HG03575 (cell line): ENCODE results near the gene PIEZO2.

Experiments
- ATAC-seq: cut with Tn5 transposase; IDR thresholded peaks from one replicate; pipeline ENCODE4 v1.9.1; 2021; ENCODE audit not compliant: unreplicated experiment, insufficient number of reproducible peaks, low FRiP score; ENCODE audit errors: extremely low read depth

Gene PIEZO2

DNA sequence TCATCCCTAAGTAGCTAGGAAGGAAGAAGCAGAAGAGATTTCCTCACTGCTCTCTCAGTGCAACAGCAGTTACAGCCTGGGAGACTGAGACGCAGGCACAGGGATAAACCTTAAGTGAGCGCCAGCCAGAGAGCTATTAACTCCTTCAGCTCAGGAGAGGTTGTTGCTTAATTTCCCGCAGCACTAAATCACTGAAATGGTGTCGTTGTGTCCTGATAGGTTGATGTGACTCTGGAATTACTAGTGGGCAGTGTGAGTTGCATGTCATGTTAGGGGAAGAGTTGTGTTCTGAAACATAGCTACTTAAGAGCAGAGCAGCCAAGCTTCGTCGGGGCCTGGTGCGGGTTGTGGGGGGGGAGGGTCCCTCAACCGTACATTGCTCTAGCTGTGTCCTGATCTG, 397.7 kb downstream of the PIEZO2 start:
- no peak for ATAC-seq

DNA sequence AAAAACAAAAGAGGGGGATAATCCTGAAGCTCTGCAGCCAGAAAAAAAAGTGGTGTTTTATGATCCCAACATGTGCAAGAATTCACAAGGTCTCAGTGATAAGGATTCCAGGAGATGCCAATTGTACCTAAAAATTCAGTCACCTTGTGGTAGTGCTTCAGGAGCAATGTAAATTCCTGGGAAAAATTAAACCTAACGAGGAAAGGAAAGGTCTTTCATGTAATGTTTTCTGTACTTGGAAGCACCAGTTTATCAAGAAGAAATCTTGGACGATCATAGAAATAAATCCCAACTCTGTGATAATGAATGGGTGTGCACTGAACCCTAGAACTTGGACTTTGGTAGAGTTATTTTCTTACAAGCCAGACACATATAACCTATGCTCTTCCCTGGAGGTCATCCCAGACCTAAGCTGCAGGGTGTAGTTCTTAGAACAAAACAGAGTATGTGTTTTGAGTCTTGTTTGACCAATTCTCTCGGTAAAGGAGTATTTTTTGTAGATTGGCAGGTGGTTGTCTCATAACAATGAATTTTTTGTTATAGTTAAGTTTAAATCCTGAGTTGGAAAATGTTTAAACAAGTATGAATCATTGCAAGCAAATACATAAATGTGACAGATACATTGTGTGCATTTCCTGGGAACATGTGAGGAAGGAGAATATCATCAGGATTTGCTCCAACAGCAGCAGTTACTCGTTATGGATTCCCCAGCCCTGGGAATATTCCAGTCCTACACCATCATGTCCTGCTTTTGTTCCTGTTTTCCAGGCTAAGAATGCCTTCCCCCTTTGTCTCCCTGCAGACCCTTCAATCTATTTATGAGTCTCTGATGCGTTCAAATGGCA, 399.0 kb downstream of the PIEZO2 start:
- no peak for ATAC-seq

DNA sequence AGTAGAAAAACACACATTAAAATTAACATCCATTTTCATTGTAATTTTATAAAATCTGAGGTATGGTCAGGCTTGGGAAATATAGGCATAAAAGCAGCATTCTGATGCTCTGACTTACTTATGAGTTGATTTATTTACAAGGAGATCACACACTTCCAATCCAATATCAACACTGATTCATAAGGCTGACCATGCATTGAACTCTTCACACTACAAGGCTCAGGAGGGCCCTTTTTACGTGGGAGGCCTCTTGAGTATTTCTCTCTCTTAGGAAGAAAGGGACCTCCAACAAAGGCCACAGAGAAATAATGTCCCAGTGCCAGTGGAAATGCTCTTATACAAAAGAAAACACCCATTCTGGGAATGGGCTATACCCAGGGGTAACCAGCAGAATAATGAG, 400.7 kb downstream of the PIEZO2 start:
- ATAC-seq, result no peak

DNA sequence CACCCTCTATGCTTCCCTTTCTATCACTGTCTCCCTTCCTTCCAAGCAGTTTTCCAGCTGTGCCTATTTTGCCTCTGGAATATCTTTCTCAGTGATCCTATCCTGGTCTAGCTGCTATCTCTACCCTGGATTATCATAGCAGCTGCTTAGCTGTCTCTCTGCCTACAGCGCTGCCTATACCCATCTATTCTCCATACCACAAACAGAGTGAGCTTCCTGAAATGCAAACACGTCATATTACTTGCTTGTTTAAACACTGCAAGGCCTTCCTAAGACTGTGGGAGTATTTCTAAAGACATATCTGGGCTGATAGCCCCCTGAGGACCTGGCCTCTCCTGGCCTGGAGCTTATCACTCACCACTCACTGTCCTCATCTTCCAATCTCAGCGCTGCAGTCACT, 403.4 kb downstream of the PIEZO2 start:
- ATAC-seq, result no peak

DNA sequence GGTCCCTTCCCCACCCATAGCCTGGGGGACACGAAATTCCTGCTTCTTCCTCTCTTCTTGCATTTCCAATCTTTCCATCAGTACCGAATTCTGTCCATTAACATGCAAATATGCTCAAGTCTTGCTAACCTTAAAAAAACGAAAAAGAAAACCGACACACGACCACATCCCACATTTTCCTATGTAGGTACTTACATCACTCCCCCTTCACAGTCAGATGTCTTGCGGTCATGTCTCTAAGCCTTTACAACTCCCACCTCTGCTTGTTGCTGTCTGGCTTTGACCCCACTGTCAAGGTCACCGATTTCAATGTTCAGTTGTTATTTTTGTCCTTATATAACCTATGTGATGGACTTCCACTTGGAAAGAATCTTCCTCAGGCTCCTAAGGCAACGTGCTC, 404.1 kb downstream of the PIEZO2 start:
- ATAC-seq, result no peak

DNA sequence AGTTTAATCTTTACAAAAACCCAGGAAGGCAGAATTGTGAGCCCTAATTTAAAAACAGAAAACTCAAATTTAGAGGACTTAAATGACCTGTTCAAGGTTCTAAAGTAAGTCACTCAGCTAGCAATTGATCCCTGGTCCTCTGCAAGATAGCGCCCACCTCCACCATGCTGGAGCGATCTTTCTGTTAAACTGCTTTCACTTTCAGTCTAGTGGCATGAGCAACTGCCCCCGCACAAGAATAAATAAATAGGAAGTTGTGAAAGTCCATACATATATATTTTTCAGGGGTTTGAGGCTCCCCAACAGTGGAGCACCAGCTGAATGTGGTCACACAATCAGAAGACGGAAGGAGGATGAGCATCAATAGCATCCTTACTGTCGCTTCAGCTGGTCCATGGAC, 405.6 kb downstream of the PIEZO2 start:
- no peak for ATAC-seq

DNA sequence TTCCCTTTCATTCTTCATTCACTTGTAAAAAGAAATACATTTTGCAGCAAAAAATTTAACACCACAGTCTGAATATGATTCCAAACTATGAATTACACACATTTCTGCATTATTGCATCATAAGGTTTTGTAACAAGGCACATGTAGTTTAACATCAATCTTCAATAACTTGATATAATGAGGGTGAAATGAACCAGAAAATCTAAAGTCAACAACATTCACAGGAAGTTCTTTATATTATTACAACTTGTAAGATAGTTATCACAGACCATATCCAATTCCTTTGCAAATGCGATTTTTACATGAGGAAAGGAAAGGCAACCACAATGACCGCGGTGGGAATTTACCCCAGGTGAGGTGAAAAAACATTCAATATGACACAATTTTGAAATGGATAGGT, 410.2 kb downstream of the PIEZO2 start:
- ATAC-seq, result no peak

DNA sequence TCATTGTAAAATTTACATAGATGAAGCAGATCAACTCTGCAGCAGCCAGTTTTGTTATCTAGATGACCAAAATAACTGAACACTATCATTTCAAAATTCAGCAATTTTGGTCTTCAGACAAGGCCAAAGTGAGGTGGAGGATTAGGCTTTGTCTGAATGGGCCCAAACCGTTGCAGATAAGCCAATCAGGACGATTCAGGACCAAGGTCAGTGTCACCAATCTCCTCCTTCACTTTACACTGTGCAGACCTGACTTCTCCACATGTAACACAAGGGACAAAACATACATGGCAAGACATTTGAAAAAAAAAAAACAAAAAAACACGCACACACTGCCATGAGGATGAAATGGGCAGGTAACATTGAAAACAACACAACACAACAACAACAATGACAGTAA, 412.4 kb downstream of the PIEZO2 start:
- ATAC-seq, result no peak

DNA sequence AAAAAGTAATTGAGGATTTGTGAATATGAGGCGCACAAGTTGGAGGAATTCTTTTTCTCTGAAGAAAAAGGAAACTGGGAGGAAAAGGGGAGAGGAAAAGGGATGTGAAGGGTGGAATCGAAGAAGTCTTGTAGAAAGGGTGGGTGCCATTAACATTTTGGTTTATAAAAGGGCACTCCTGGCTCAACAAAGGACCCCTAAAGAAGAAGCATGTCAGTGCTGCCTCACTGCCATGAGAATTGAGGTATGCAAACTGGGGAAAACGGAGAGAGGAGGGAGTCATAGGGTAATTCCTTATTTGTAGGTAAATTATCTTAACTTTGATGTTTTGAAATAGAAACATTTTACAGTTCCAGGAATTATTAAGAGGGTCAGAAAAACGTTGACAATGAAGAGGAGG, 416.4 kb downstream of the PIEZO2 start:
- no peak for ATAC-seq

DNA sequence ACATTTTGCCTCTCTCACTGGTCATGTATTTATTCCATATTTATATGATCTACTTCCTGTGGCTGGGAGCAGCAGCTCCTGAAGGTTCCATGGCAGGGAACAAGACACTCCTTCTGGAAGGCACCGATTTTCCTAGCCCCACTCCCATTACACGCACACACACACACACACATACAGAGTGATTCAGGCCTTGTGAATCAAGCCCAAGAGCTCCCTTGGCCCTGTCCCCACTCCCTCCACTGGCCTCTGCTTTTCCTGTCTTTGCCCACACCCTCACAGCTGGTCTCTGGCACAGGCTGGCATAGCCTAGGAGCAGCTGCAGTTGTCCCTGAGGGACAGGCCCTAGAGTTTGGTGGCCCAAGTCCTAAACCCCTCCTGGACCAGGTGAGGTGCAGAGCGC, 421.9 kb downstream of the PIEZO2 start:
- ATAC-seq, result no peak

DNA sequence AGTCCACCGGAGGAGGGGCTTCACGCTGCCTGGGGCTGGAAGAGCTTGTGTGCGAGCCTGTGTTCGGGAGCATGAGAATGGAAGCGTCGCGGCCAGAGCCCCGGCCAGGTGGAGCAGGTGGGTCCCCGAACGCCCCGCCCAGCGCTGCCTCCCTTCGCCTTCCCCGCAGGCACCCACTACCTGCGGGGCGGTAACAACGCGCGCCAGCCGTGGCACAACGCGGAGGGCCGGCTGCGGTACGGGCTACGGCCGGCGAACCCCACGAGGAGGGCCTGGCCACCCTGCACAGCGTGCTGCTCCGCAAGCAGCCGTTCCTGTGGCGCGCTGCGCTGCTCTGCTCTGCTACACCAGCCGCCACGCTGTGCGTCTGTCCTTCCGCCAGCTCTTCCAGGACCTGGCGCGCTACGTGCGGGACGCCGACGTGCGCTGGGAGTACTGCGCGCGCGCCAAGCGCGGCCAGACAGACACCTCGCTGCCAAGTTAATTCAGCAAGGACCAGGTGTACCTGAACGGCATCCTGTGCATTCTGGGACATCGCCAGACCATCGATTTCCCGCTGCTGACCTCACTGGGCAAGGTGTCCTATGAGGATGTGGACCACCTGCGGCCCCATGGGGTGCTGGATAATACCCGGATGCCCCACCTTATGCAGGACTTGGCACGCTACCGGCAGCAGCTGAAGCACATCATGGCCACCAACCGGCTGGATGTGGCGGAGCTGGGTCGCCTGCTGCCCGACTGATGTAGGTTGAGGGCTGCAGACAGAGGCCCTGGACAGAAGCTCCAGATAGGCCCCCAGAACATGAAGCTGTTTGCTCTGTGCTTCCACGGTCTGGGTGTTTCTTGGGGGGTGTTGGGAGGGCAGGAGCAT, 422.9 kb downstream of the PIEZO2 start:
- no peak for ATAC-seq

DNA sequence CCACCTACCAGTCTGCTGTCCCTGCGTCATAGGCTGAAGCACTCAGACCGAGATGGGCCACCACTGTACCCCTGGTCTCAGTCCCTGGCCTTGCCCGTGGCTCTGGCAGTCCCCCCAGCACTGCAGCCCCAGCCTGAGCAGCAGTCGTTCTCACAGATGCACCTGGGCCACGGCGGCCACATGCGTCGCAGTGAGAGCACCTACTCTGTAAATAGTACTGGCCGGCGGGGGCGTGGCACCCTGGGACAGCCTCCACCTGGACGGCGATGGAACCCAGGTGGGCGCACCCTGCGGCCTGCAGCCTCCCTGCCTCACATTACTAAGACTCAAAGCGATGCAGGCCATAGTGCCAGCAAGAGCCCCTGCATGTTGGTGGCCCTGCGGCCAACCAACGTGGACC, 424.7 kb downstream of the PIEZO2 start:
- ATAC-seq, result no peak

DNA sequence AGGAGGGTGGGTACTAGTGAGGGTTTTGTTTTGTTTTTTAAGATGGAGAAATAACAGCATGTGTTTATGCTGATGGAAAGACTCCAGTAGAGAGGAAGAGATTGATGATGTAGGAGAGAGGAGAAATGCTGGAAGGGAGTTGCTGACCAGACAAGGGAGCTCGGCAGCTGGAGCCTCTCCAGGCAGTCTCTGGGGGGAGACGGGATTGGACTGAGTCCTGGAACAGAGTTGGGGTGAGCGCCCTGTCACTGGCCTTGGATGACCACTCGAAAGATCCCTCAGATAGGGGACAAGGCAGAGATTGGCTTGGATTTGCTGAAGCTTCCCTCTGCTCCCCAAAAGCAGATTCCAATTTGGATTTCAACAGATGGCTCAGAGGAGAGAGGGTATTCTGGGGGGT, 425.9 kb downstream of the PIEZO2 start:
- no peak for ATAC-seq

DNA sequence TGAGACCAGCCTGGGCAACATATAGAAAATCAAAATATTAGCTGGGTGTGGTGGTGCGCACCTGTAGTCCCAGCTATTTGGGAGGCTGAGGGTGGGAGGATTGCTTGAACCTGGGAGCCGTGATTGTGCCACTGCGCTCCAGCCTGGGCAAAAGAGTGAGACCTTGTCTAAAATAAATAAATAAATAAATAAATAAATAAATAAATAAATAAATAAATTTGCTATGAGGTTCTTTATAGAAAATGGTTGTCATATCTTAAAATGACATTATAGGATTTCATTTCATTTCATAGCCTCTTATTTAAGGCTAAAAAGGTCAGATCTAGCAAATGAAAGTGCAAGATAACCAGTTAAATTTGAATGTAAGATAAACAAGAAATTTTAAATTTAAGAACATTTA, 430.6 kb downstream of the PIEZO2 start:
- no peak for ATAC-seq

DNA sequence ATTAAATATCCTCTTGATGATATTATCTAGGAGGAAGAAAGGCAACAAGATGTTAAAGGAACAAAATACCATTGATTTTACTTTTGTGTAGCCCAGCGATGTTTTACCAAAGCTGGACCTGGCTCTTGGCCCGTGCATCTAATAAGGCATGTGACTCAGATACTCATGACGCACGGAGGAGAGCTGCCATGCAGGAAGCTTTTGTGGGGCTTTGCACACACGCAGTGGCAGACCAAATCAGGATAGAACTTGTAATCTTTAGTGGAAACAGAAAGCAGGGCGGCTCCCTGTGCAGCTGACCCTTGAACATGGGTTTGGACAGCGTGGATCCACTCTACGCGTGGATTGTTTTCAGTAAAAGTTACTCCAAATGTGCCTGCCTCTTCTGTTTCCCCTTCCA, 433.6 kb downstream of the PIEZO2 start:
- no peak for ATAC-seq

DNA sequence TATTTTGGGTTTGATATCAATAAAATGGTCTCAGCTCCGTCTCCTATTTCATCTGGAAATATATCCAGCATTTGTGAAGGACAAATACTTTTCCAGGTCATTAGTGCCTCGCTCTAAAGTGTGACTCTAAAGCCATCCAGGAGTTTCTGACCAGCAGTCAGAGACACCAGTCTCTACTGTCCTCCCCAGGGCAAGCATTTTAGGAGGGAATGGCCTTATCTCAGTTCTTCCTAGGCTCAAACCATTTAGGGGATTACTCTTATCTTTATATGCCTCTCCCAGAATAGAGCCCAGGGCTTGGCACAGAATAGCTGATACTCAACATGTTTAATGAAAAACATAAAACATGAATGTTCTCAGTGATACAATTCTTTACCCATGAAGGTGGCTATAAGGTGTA, 436.0 kb downstream of the PIEZO2 start:
- ATAC-seq, result no peak

DNA sequence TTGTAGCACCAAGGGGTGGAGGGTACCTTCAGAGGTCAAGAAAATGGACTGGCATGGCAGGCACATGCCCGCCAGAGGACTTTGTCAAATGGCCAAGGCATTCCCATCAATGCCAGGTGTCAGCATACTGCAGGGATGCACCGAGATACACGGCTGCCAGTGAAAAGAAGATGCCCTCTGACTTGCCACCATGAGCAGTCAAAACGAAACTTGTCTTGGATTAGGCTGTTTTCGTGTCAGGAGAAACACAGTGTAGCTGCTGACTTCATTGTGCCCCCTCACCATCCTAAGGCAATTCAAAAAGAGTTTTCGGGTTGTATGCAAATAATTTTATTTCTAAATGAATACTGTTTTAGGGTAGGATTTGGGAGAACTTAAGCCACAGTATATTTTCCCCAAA, 442.1 kb downstream of the PIEZO2 start:
- ATAC-seq, result no peak

DNA sequence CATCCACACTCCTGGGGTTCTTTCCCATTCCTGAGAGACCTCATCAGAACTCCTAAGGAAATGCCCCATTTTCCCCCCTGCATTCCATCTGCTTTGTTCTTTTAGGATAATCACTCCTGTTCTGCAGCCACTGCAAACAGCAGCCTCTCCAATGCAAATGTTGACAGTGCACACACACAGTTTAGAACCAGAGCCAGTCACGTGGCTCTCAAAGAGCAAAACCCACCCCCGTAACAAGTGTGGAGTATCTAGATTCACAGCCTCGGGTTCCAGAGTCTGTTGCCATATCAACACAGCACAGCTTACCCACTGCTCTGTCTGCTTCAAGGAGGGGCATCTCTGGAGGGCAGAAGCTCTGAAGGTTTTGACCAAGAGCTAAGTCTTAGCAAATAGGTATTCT, 443.6 kb downstream of the PIEZO2 start:
- no peak for ATAC-seq

DNA sequence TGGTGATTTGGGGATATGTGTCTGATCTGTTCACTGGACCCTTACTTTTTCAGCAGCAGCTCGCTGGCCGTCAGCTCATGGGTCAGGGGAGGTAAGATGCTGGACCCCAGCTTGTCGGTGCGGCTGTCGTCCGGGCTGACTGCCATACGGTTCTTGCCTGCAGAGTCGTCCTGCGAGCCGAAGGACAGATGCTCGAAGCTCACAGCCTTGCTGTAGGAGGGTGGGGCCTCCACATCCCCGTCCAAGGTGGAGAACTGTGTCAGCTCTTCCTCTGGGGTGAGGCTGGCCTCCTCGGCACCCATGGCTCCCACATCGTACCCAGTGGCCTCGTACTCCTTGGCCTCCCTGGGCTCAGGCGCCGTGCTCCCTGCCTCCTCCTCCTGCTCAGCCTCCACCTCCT, 444.1 kb downstream of the PIEZO2 start:
- no peak for ATAC-seq

DNA sequence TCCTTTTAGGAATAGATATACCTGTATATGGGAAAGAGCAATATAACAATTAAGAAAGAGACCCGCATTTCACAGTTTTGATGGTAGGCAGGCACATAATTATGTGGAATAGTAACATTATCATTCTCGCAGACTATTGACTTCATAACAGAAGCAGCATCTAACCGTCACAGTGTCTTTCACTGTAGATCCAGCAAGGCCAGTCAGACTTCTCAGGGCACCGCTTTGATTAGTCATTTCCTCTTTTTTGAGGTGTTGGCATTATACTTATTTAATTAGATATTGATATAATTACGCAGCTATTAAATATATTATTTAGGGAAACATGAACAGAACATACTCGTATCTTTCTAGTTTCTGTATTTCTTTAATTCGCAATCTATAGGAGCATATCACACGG, 447.2 kb downstream of the PIEZO2 start:
- ATAC-seq, result no peak
